SJSA1 (cell line): ENCODE results near the gene PADI1. TPM values are rescaled to one million over a fixed set of nuclear protein-coding genes. Genes with fewer than 3 reads are reported as not detected.

Experiments used
- DNase-seq, 2 experiments: peaks; one replicate each; pipeline ENCODE4 v3.0.0-alpha.2; 2015 to 2020; ENCODE audit warnings: low spot score in 2 of 2, low read depth in 1 of 2
- H3K27ac ChIP-seq: fragments of 250-450 bp; sonication (Bioruptor Pico); 2 replicates; pipeline ENCODE4 v1.5.1; 2020; ENCODE audit warnings: mild to moderate bottlenecking, moderate library complexity
- H3K27me3 ChIP-seq: fragments of 250-450 bp; sonication (Bioruptor Pico); replicated peaks from 2 replicates; pipeline ENCODE4 v1.5.1; 2020; ENCODE audit warnings: mild to moderate bottlenecking, moderate library complexity
- H3K36me3 ChIP-seq: fragments of 250-450 bp; sonication (Bioruptor Pico); 2 replicates; pipeline ENCODE4 v1.5.1; 2020; ENCODE audit warnings: mild to moderate bottlenecking
- H3K4me1 ChIP-seq: fragments of 250-450 bp; sonication (Bioruptor Pico); replicated peaks from 2 replicates; pipeline ENCODE4 v1.6.1; 2021; ENCODE audit warnings: mild to moderate bottlenecking
- H3K4me3 ChIP-seq: fragments of 250-450 bp; sonication (Bioruptor Pico); 2 replicates; pipeline ENCODE4 v1.5.1; 2020; ENCODE audit warnings: mild to moderate bottlenecking
- H3K9me3 ChIP-seq: fragments of 250-450 bp; sonication (Bioruptor Pico); replicated peaks from 2 replicates; pipeline ENCODE4 v1.5.1; 2020; ENCODE audit warnings: mild to moderate bottlenecking
- total RNA-seq: library from RNA; depleted of rRNA; stranded (reverse); fragments of >200 nt; shearing (Covaris generic); gene quantifications from 2 replicates; pipeline ENCODE4 v1.2.3, GENCODE V29; 2014

Gene PADI1
- total RNA-seq, 1 experiment from 2014 or later, result 1.5 TPM

GRCh38 chr1:17167786-17168090 is 37.2 kb upstream of the PADI1 start:
- peak overlapping the region; percentile 99 for H3K27ac ChIP-seq
- DNase-seq, result no peak
- H3K4me1 ChIP-seq, result peaks cover 42% of the 10 kb centered on the region
- no peaks in the 10 kb centered on the region for H3K27me3 ChIP-seq
- H3K4me3 ChIP-seq, result no peak overlapping the region
- H3K36me3 ChIP-seq, result no peaks in the 10 kb centered on the region
- H3K9me3 ChIP-seq, result no peaks in the 10 kb centered on the region

GRCh38 chr1:17168091-17168876 is 36.6 kb upstream of the PADI1 start:
- peaks cover 42% of the 10 kb centered on the region for H3K4me1 ChIP-seq
- no peaks in the 10 kb centered on the region for H3K36me3 ChIP-seq
- no peak overlapping the region for H3K4me3 ChIP-seq
- H3K27me3 ChIP-seq, result no peaks in the 10 kb centered on the region
- peak; percentile 93 to 94 for DNase-seq
- H3K9me3 ChIP-seq, result no peaks in the 10 kb centered on the region
- H3K27ac ChIP-seq, result peak overlapping the region; percentile 99

GRCh38 chr1:17170571-17170970 is 34.4 kb upstream of the PADI1 start:
- peaks cover 42% of the 10 kb centered on the region for H3K4me1 ChIP-seq
- peak; percentile 60 to 85 for DNase-seq
- H3K9me3 ChIP-seq, result no peaks in the 10 kb centered on the region
- no peaks in the 10 kb centered on the region for H3K36me3 ChIP-seq
- H3K4me3 ChIP-seq, result no peak overlapping the region
- H3K27ac ChIP-seq, result peak overlapping the region; percentile 55
- no peaks in the 10 kb centered on the region for H3K27me3 ChIP-seq

GRCh38 chr1:17173217-17173616 is 31.7 kb upstream of the PADI1 start:
- no peaks in the 10 kb centered on the region for H3K9me3 ChIP-seq
- H3K4me3 ChIP-seq, result no peak overlapping the region
- peaks cover 27% of the 10 kb centered on the region for H3K4me1 ChIP-seq
- no peaks in the 10 kb centered on the region for H3K27me3 ChIP-seq
- peak in 1 of 2 experiments; percentile 25 for DNase-seq
- H3K27ac ChIP-seq, result no peak overlapping the region
- no peaks in the 10 kb centered on the region for H3K36me3 ChIP-seq

GRCh38 chr1:17176306-17177061 is 28.4 kb upstream of the PADI1 start:
- Histone ChIP-seq H3K36me3 (no peaks in the 10 kb centered on the region), H3K27me3 (no peaks in the 10 kb centered on the region), H3K4me3 (no peak overlapping the region), H3K9me3 (no peaks in the 10 kb centered on the region), H3K27ac (no peak overlapping the region), H3K4me1 (no peaks in the 10 kb centered on the region)
- no peak for DNase-seq

- DNase-seq, result no peak
- H3K9me3 ChIP-seq, result no peaks in the 10 kb centered on the region
- H3K27me3 ChIP-seq, result no peaks in the 10 kb centered on the region
- H3K27ac ChIP-seq, result no peak overlapping the region
- H3K4me3 ChIP-seq, result no peak overlapping the region
- no peaks in the 10 kb centered on the region for H3K4me1 ChIP-seq
- H3K36me3 ChIP-seq, result no peaks in the 10 kb centered on the region
These were observed 27.3 kb upstream of the PADI1 start for GRCh38 chr1:17177651-17178050.

- Histone ChIP-seq H3K4me1 (no peaks in the 10 kb centered on the region), H3K4me3 (no peak overlapping the region), H3K36me3 (no peaks in the 10 kb centered on the region), H3K27ac (no peak overlapping the region), H3K27me3 (no peaks in the 10 kb centered on the region), H3K9me3 (no peaks in the 10 kb centered on the region)
- peak in 1 of 2 experiments; percentile 21 for DNase-seq
These were observed 23.0 kb upstream of the PADI1 start for GRCh38 chr1:17181781-17182464.

- H3K27me3 ChIP-seq, result no peaks in the 10 kb centered on the region
- no peaks in the 10 kb centered on the region for H3K4me1 ChIP-seq
- H3K36me3 ChIP-seq, result no peaks in the 10 kb centered on the region
- no peak overlapping the region for H3K27ac ChIP-seq
- peak in 1 of 2 experiments; percentile 38 for DNase-seq
- H3K9me3 ChIP-seq, result no peaks in the 10 kb centered on the region
- H3K4me3 ChIP-seq, result no peak overlapping the region
These were observed 21.4 kb upstream of the PADI1 start for GRCh38 chr1:17183388-17184160.

- DNase-seq, result peak in 1 of 2 experiments; percentile 41
- H3K36me3 ChIP-seq, result no peaks in the 10 kb centered on the region
- H3K4me1 ChIP-seq, result peaks cover 3% of the 10 kb centered on the region
- H3K4me3 ChIP-seq, result no peak overlapping the region
- H3K27ac ChIP-seq, result no peak overlapping the region
- H3K9me3 ChIP-seq, result no peaks in the 10 kb centered on the region
- no peaks in the 10 kb centered on the region for H3K27me3 ChIP-seq
These were observed 20.7 kb upstream of the PADI1 start for GRCh38 chr1:17184161-17184665.

- H3K27ac ChIP-seq, result no peak overlapping the region
- H3K9me3 ChIP-seq, result no peaks in the 10 kb centered on the region
- peak in 1 of 2 experiments; percentile 28 for DNase-seq
- H3K27me3 ChIP-seq, result no peaks in the 10 kb centered on the region
- no peaks in the 10 kb centered on the region for H3K36me3 ChIP-seq
- no peak overlapping the region for H3K4me3 ChIP-seq
- peaks cover 10% of the 10 kb centered on the region for H3K4me1 ChIP-seq
These were observed 20.0 kb upstream of the PADI1 start for GRCh38 chr1:17184822-17185484.

- Histone ChIP-seq H3K27me3 (no peaks in the 10 kb centered on the region), H3K4me1 (peaks cover 16% of the 10 kb centered on the region), H3K27ac (no peak overlapping the region), H3K4me3 (no peak overlapping the region), H3K36me3 (no peaks in the 10 kb centered on the region), H3K9me3 (no peaks in the 10 kb centered on the region)
- DNase-seq, result peak in 1 of 2 experiments; percentile 25
These were observed 19.5 kb upstream of the PADI1 start for GRCh38 chr1:17185485-17185860.

GRCh38 chr1:17186216-17186909 is 18.6 kb upstream of the PADI1 start:
- Histone ChIP-seq H3K27ac (no peak overlapping the region), H3K4me1 (peaks cover 24% of the 10 kb centered on the region), H3K4me3 (no peak overlapping the region), H3K9me3 (no peaks in the 10 kb centered on the region), H3K36me3 (no peaks in the 10 kb centered on the region), H3K27me3 (no peaks in the 10 kb centered on the region)
- DNase-seq, result peak in 1 of 2 experiments; percentile 40
